ENCODE results near the gene ARID3C.

Gene ARID3C

GRCh38 chr9:34582787-34583186 is 46.1 kb downstream of the ARID3C start:
- DNase-seq (ENCODE audit: low read depth, low spot score) = no peak
- H3K4me3 ChIP-seq (ENCODE audit: low read length) = no peak overlapping the region

- H3K4me3 ChIP-seq (ENCODE audit: low read length) = no peak overlapping the region
- no peak for DNase-seq (ENCODE audit: low read depth, low spot score)
These were observed 47.5 kb downstream of the ARID3C start for GRCh38 chr9:34581318-34581717.

- no peak overlapping the region for H3K4me3 ChIP-seq (ENCODE audit: low read length)
- no peak for DNase-seq (ENCODE audit: low read depth, low spot score)
These were observed 48.5 kb downstream of the ARID3C start for GRCh38 chr9:34580358-34580757.

GRCh38 chr9:34579808-34580163 is 49.1 kb downstream of the ARID3C start:
- no peak overlapping the region for H3K4me3 ChIP-seq (ENCODE audit: low read length)
- DNase-seq (ENCODE audit: low read depth, low spot score) = no peak

GRCh38 chr9:34579104-34579807 is 49.6 kb downstream of the ARID3C start:
- H3K4me3 ChIP-seq (ENCODE audit: low read length) = no peak overlapping the region
- no peak for DNase-seq (ENCODE audit: low read depth, low spot score)

- no peak overlapping the region for H3K4me3 ChIP-seq (ENCODE audit: low read length)
- DNase-seq (ENCODE audit: low read depth, low spot score) = no peak
These were observed 50.4 kb downstream of the ARID3C start for GRCh38 chr9:34578241-34579103.

- no peak overlapping the region for H3K4me3 ChIP-seq (ENCODE audit: low read length)
- DNase-seq (ENCODE audit: low read depth, low spot score) = no peak
These were observed 51.2 kb downstream of the ARID3C start for GRCh38 chr9:34577400-34578240.

- H3K4me3 ChIP-seq (ENCODE audit: low read length) = no peak overlapping the region
- DNase-seq (ENCODE audit: low read depth, low spot score) = no peak
These were observed 52.1 kb downstream of the ARID3C start for GRCh38 chr9:34576597-34577399.

GRCh38 chr9:34575862-34576596 is 52.8 kb downstream of the ARID3C start:
- H3K4me3 ChIP-seq (ENCODE audit: low read length) = no peak overlapping the region
- no peak for DNase-seq (ENCODE audit: low read depth, low spot score)

- no peak overlapping the region for H3K4me3 ChIP-seq (ENCODE audit: low read length)
- no peak for DNase-seq (ENCODE audit: low read depth, low spot score)
These were observed 53.6 kb downstream of the ARID3C start for GRCh38 chr9:34575241-34575640.

- DNase-seq (ENCODE audit: low read depth, low spot score) = no peak
- H3K4me3 ChIP-seq (ENCODE audit: low read length) = no peak overlapping the region
These were observed 54.3 kb downstream of the ARID3C start for GRCh38 chr9:34574571-34574970.

- DNase-seq (ENCODE audit: low read depth, low spot score) = no peak
These were observed 55.1 kb downstream of the ARID3C start for GRCh38 chr9:34573599-34574325.

GRCh38 chr9:34572628-34573027 is 56.2 kb downstream of the ARID3C start:
- H3K4me3 ChIP-seq (ENCODE audit: low read length) = no peak overlapping the region
- no peak for DNase-seq (ENCODE audit: low read depth, low spot score)

More at GRCh38 chr9:34573599-34574325, 55.1 kb downstream of the ARID3C start:
- H3K4me3 ChIP-seq (ENCODE audit: low read length) = no peak overlapping the region

GRCh38 chr9:34572092-34572491 is 56.8 kb downstream of the ARID3C start:
- DNase-seq (ENCODE audit: low read depth, low spot score) = no peak
- no peak overlapping the region for H3K4me3 ChIP-seq (ENCODE audit: low read length)

- H3K4me3 ChIP-seq (ENCODE audit: low read length) = no peak overlapping the region
- DNase-seq (ENCODE audit: low read depth, low spot score) = no peak
These were observed 57.4 kb downstream of the ARID3C start for GRCh38 chr9:34571481-34571810.
